Endodermal cell (in vitro differentiated cells): ENCODE results near the gene ATP9A. TPM values are rescaled to one million over a fixed set of nuclear protein-coding genes. Genes with fewer than 3 reads are reported as not detected.
"Not testable (repeated sequence)": the region's sequence is repeated elsewhere in the genome, so short reads cannot be mapped to it uniquely, and the experiment has no call there.

Source experiments
- DNase-seq: peaks from one replicate; pipeline ENCODE4 v3.0.0-alpha.2; 2017
- H3K27ac ChIP-seq: 2 replicates; pipeline ENCODE4 v1.5.1; 2013; ENCODE audit warnings: mild to moderate bottlenecking, low read depth, low read length, moderate library complexity
- H3K27me3 ChIP-seq: 2 replicates; pipeline ENCODE4 v1.6.1; 2013; ENCODE audit warnings: mild to moderate bottlenecking, low read length, moderate library complexity; ENCODE audit not compliant: insufficient read depth, control insufficient read depth, poor library complexity, severe bottlenecking
- H3K36me3 ChIP-seq: 2 replicates; pipeline ENCODE4 v1.7.0; 2013; ENCODE audit warnings: mild to moderate bottlenecking, low read length, moderate library complexity; ENCODE audit not compliant: control insufficient read depth, insufficient read depth
- H3K4me1 ChIP-seq: one replicate; pipeline ENCODE4 v1.7.0; 2013; ENCODE audit warnings: low read length; ENCODE audit not compliant: control insufficient read depth, insufficient read depth
- H3K4me3 ChIP-seq: 2 replicates; pipeline ENCODE4 v1.5.1; 2013; ENCODE audit warnings: mild to moderate bottlenecking, low read length, moderate library complexity
- H3K9ac ChIP-seq: 2 replicates; pipeline ENCODE4 v1.6.1; 2013; ENCODE audit warnings: mild to moderate bottlenecking, low read length, moderate library complexity; ENCODE audit not compliant: poor library complexity, severe bottlenecking; ENCODE audit errors: extremely low read depth
- H3K9me3 ChIP-seq: 2 replicates; pipeline ENCODE4 v1.6.1; 2013; ENCODE audit warnings: mild to moderate bottlenecking, low read length, moderate library complexity; ENCODE audit not compliant: control insufficient read depth
- H3K27ac Mint-ChIP-seq: 2 replicates; pipeline ENCODE4 v1.8.0; 2020; ENCODE audit warnings: mixed read lengths
- H3K27me3 Mint-ChIP-seq: 2 replicates; pipeline ENCODE4 v1.8.0; 2021; ENCODE audit warnings: mild to moderate bottlenecking, mixed read lengths; ENCODE audit not compliant: insufficient read depth
- H3K36me3 Mint-ChIP-seq: 2 replicates; pipeline ENCODE4 v1.8.0; 2020; ENCODE audit warnings: low read depth, mixed read lengths
- H3K4me1 Mint-ChIP-seq: 2 replicates; pipeline ENCODE4 v1.8.0; 2020; ENCODE audit warnings: mixed read lengths
- H3K4me3 Mint-ChIP-seq: 2 replicates; pipeline ENCODE4 v1.8.0; 2020; ENCODE audit warnings: mild to moderate bottlenecking, moderate library complexity, mixed read lengths
- H3K9me3 Mint-ChIP-seq: 2 replicates; pipeline ENCODE4 v1.8.0; 2020; ENCODE audit warnings: mild to moderate bottlenecking, mixed read lengths
- CTCF ChIP-seq: fragments of 200-600 bp; sonication (generic); conservative IDR thresholded peaks from 2 replicates; pipeline ENCODE4 v1.5.0; 2021; ENCODE audit warnings: antibody characterized with exemption, mild to moderate bottlenecking
- WGBS, 2 experiments: methylation state at CpG; one replicate each; pipeline versions ENCODE4 v1.1.5 to v1.1.7; 2013; ENCODE audit warnings: missing lambda C conversion rate in 2 of 2, mixed read lengths in 1 of 2; ENCODE audit not compliant: insufficient coverage in 1 of 2, insufficient read length in 1 of 2; 5-methylcytosine and 5-hydroxymethylcytosine counted together
- total RNA-seq, 2 donors: library from RNA; stranded (reverse); fragmentation: NEBNext Ultra II Directional in 1 of 2; extraction: Animal tissue kit (Norgen Biotek cat#: 25700) in 1 of 2; gene quantifications; 2 replicates in 1 of 2; 3 replicates in 1 of 2; pipeline ENCODE4 v1.2.1, GENCODE V29; 2021

The ATP9A gene
- total RNA-seq, 2 donors from 2014 or later: 26.7 to 27.9 TPM

- Histone ChIP-seq H3K4me3 (no peak overlapping the region), H3K4me1 (no peaks in the 10 kb centered on the region), H3K27me3 (no peaks in the 10 kb centered on the region), H3K9me3 (peaks cover 2% of the 10 kb centered on the region), H3K9ac (no peak overlapping the region), H3K36me3 (peaks cover 6% of the 10 kb centered on the region), H3K27ac (no peak overlapping the region)
- no peak for TF ChIP-seq CTCF
- Mint-ChIP-seq H3K27me3 (no peaks in the 10 kb centered on the region), H3K27ac (no peak overlapping the region), H3K4me1 (peaks cover 11% of the 10 kb centered on the region), H3K36me3 (peaks cover 26% of the 10 kb centered on the region), H3K9me3 (peaks cover 3% of the 10 kb centered on the region), H3K4me3 (no peak overlapping the region)
- DNase-seq: no peak
- WGBS, 2 experiments: 80 to 96% methylated on average over 1 to 2 of the region's 3 CpGs
Measured at GRCh38 chr20:51740838-51741237, 27.4 kb downstream of the ATP9A start.

GRCh38 chr20:51740308-51740707 is 27.9 kb downstream of the ATP9A start:
- not testable (repeated sequence) for H3K27me3 ChIP-seq, DNase-seq, H3K36me3 ChIP-seq, H3K4me3 Mint-ChIP-seq, H3K9me3 ChIP-seq, H3K4me1 ChIP-seq, H3K4me3 ChIP-seq, H3K9me3 Mint-ChIP-seq, H3K27ac ChIP-seq, H3K27me3 Mint-ChIP-seq, H3K9ac ChIP-seq, H3K27ac Mint-ChIP-seq
- Mint-ChIP-seq H3K36me3 (peaks cover 22% of the 10 kb centered on the region), H3K4me1 (peaks cover 13% of the 10 kb centered on the region)
- 89 to 91% methylated on average over 1 to 6 of the region's 7 CpGs for WGBS, 2 experiments

GRCh38 chr20:51739722-51740249 is 28.4 kb downstream of the ATP9A start:
- H3K27me3 Mint-ChIP-seq: no peaks in the 10 kb centered on the region

More at GRCh38 chr20:51739722-51740249, 28.4 kb downstream of the ATP9A start:
- Histone ChIP-seq H3K36me3 (peaks cover 9% of the 10 kb centered on the region), H3K27me3 (no peaks in the 10 kb centered on the region), H3K27ac (no peak overlapping the region), H3K4me1 (no peaks in the 10 kb centered on the region), H3K4me3 (no peak overlapping the region), H3K9ac (no peak overlapping the region), H3K9me3 (no peaks in the 10 kb centered on the region)
- H3K27ac Mint-ChIP-seq: no peak overlapping the region
- H3K36me3 Mint-ChIP-seq: peaks cover 22% of the 10 kb centered on the region
- 88 to 100% methylated on average over 2 to 4 of the region's 4 CpGs for WGBS, 2 experiments
- H3K4me3 Mint-ChIP-seq: no peak overlapping the region
- no peaks in the 10 kb centered on the region for H3K9me3 Mint-ChIP-seq
- no peak for DNase-seq
- TF ChIP-seq CTCF: no peak
- H3K4me1 Mint-ChIP-seq: peaks cover 13% of the 10 kb centered on the region
